HepG2 (cell line): ENCODE results near the gene SS18L1.

Source experiments
- ZNF331 ChIP-seq: sonication (generic); formaldehyde crosslinking; IDR thresholded peaks from 2 replicates; pipeline ENCODE4 v1.4.0; 2020; ENCODE audit warnings: missing genetic modification reagents
- ZSCAN9 ChIP-seq: IDR thresholded peaks from 2 replicates; pipeline ENCODE4 v1.6.1; 2016; ENCODE audit warnings: borderline replicate concordance
- TF ChIP-seq, protein P1 (sequence below): sonication (generic); formaldehyde crosslinking; IDR thresholded peaks from 2 replicates; pipeline ENCODE4 v1.5.0; 2020; ENCODE audit warnings: mild to moderate bottlenecking, missing genetic modification reagents, moderate library complexity
- TF ChIP-seq, protein P2 (sequence below): sonication (generic); formaldehyde crosslinking; IDR thresholded peaks from 2 replicates; pipeline ENCODE4 v1.4.0; 2020; ENCODE audit warnings: missing genetic modification reagents

DNA sequence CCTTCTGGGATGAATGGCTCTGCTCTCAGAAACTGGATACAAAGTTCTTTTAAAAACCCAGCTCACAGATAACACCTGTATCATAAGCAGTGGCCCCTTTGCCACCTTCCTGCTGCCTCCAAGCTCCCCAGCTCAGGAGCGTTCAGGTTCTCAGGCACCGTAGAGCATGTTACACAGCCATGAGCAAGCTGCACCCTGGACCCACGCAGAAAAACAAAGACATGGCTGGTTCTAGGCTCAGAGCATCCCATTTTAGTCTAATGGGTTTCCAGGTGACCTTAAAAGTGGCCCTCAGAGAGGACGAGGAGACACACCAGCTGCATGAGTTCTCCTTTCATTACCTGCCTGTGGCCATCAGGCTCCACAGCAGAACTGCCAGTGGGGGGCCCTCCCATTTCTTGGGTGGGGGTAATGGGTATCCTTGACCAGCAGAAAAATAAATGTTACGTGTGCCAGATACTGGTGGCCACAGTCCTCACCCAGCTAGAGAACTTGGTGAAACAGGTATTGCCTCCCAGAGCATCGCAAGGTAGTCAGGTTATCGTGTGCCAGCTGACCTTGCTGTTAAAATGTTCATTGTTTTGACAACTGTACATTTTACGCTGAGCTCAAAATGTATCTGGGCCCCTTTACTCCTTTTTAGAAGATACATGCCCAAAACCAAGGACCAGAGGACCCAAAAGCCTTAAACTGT, 7.8 kb upstream of the SS18L1 start:
- TF ChIP-seq ZNF331 (CRISPR knock-in tag), result no peak
- TF ChIP-seq, protein P1, sequence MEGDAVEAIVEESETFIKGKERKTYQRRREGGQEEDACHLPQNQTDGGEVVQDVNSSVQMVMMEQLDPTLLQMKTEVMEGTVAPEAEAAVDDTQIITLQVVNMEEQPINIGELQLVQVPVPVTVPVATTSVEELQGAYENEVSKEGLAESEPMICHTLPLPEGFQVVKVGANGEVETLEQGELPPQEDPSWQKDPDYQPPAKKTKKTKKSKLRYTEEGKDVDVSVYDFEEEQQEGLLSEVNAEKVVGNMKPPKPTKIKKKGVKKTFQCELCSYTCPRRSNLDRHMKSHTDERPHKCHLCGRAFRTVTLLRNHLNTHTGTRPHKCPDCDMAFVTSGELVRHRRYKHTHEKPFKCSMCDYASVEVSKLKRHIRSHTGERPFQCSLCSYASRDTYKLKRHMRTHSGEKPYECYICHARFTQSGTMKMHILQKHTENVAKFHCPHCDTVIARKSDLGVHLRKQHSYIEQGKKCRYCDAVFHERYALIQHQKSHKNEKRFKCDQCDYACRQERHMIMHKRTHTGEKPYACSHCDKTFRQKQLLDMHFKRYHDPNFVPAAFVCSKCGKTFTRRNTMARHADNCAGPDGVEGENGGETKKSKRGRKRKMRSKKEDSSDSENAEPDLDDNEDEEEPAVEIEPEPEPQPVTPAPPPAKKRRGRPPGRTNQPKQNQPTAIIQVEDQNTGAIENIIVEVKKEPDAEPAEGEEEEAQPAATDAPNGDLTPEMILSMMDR (CRISPR knock-in tag), result no peak
- TF ChIP-seq, protein P2, sequence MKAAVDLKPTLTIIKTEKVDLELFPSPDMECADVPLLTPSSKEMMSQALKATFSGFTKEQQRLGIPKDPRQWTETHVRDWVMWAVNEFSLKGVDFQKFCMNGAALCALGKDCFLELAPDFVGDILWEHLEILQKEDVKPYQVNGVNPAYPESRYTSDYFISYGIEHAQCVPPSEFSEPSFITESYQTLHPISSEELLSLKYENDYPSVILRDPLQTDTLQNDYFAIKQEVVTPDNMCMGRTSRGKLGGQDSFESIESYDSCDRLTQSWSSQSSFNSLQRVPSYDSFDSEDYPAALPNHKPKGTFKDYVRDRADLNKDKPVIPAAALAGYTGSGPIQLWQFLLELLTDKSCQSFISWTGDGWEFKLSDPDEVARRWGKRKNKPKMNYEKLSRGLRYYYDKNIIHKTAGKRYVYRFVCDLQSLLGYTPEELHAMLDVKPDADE (CRISPR knock-in tag), result no peak
- no peak for TF ChIP-seq ZSCAN9 (CRISPR knock-in tag)
